ENCODE results near the gene QSOX1.

The QSOX1 gene

GRCh38 chr1:180250883-180251509 is 96.3 kb downstream of the QSOX1 start:
- no peak for DNase-seq (ENCODE audit: low read depth in 2 of 2)

DNA sequence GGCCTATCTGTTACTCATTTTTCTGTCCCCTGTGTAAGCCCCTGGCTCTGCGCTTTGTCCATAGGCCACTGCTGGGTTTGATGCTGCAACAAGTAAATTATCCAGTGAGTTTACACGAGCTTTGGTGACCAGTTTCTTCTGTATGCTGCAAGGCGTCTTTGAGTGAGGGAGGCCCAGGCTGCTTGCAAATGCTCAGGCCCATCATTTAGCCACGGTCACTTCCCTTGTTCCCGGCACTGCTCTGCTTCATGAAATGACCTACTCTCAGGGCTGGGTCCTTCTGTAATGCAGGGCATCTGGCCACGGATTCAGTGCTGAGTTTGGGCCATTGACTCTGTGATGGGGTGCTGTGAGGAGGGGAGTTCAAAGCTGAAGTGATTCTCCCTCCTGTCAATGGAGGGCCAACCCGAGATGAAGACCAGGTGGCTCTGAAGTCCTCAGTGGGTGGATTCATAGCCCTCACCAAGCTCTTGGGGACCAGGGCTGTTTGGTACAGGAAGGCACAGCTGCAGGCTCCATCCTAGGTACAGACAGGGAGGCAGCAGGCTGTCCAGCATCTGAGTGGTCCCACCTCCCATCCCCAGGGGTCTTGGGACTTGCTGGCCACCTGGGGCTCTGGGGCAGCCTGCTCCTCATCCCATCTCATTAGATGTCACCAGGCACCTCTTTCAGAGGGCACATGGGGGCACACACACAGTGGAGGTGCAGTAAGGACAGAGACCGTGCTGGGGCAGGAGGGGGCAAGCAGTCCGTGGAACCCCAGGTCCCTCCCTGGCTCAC is 97.0 kb downstream of the QSOX1 start:
- DNase-seq (ENCODE audit: low read depth in 2 of 2): no peak

GRCh38 chr1:180252638-180253536 is 98.2 kb downstream of the QSOX1 start:
- DNase-seq (ENCODE audit: low read depth in 2 of 2): peak; percentile 22 to 32

Measured in stimulated activated CD8-positive, alpha-beta memory T cell treated with anti-CD3 and anti-CD28 coated beads, Interleukin-2, amount 100 ng/mL, for 1 hour (primary cell).